CD4-positive, alpha-beta T cell treated with Interleukin-15 for 1 hour (primary cell): ENCODE data around the gene NCKAP5.
"Not testable (repeated sequence)": the region's sequence is repeated elsewhere in the genome, so short reads cannot be mapped to it uniquely, and the experiment has no call there.

Experiments
- DNase-seq: peaks from one replicate; pipeline ENCODE4 v3.0.0-alpha.2; 2020

Gene NCKAP5

DNA sequence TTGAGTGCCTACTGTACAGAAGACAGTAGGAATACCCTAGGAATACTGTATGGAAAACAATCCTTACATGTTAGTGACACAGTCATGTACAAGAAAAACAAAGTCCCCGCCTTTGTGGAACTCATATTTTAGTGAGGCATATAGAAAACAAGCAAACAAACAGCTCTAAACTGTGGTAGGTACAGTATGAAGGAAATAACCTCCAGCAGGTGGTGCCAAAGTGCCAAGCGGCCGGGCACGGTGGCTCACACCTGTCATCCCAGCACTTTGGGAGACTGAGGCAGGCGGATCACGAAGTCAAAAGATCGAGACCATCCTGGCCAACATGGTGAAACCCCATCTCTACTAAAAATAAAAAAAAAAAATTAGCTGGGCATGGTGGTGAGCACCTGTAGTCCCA, 48.6 kb downstream of the NCKAP5 start:
- DNase-seq, result not testable (repeated sequence)

GRCh38 chr2:133518700-133519344, 49.4 kb downstream of the NCKAP5 start:
- DNase-seq, result no peak

DNA sequence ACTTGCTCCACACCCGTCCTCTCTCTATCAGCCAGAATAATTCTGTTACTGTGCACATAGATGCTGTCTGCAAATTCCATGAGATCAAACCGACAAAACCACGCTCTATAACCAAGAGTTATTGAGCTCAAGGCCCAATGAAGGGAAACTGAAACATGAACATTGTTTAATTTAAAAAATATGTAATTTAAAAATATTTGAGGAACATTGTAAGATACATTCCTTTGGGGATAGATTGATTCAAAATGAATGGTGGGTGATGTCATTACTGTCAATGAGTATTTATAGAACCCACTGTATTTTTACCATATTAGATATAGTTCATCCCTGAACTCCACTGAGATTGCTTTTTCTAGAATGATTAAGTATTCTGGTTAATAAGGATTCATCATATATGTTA, 50.4 kb downstream of the NCKAP5 start:
- DNase-seq, result no peak

- no peak for DNase-seq
Observed at GRCh38 chr2:133516405-133517026, 51.7 kb downstream of the NCKAP5 start.

GRCh38 chr2:133515271-133515670, 53.0 kb downstream of the NCKAP5 start:
- no peak for DNase-seq

DNA sequence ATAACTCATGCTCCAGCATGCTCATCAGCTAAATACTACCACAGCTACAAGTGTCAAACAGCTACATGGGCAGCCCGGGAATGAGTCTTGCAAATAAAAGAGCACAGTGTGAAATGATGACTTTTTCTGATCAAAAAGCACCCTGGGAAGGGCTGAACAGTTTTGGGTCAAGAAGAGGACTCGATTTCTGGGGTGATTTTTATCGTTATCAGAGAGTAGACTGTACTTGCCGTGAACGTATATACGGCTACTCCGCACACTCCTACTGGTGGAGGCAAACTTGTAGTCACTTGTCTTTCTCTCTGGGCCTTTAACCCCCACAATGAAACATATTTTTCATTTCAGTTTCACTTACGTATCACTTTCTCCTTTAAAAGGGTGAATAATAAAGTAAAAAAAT, 54.4 kb downstream of the NCKAP5 start:
- DNase-seq, result no peak

DNA sequence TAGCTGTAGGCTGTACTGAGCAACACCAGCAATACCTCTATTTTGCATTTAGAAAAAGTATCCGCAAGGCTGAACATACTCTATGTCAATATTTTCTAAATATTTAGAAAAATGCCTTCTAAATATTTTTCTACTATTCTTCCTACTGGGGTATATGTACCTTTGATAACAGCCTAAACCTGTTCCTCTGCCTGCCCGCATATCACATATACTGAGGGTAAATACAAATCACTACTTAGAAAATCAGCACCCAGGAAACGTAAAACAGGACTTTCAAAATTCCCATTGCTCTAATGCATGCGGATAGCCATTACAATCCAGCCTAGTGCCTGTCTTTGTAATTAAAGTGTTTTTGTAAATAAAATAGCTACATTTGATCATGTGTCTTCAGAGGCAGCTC, 56.1 kb downstream of the NCKAP5 start:
- no peak for DNase-seq

GRCh38 chr2:133511679-133512078, 56.6 kb downstream of the NCKAP5 start:
- DNase-seq, result no peak

DNA sequence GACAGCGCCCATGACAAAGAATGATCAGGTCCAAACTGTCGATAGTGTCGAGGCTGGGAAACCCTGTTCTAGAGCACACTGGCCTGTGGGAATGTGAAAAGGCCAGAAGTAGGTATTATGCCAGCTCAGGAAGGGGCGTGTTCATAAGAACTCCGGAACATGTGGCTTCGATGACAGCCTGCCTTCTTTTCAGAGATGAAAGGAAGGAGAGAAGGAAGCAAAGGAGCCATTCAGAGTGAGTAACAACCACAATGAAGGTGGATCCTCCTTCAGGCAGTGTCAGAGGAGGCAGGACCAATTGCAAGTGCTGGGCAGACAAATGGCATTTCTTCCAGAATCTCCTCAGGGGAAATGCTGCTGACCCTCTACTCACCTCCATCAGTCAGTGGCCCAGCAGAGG, 58.5 kb downstream of the NCKAP5 start:
- DNase-seq, result no peak

- no peak for DNase-seq
Observed at GRCh38 chr2:133508546-133509165, 59.6 kb downstream of the NCKAP5 start.

- DNase-seq, result no peak
Observed at GRCh38 chr2:133506996-133507395, 61.3 kb downstream of the NCKAP5 start.

- DNase-seq, result no peak
Observed at GRCh38 chr2:133504566-133505505, 63.4 kb downstream of the NCKAP5 start.

- no peak for DNase-seq
Observed at GRCh38 chr2:133503927-133504326, 64.3 kb downstream of the NCKAP5 start.

- DNase-seq, result no peak
Observed at GRCh38 chr2:133503323-133503722, 64.9 kb downstream of the NCKAP5 start.

DNA sequence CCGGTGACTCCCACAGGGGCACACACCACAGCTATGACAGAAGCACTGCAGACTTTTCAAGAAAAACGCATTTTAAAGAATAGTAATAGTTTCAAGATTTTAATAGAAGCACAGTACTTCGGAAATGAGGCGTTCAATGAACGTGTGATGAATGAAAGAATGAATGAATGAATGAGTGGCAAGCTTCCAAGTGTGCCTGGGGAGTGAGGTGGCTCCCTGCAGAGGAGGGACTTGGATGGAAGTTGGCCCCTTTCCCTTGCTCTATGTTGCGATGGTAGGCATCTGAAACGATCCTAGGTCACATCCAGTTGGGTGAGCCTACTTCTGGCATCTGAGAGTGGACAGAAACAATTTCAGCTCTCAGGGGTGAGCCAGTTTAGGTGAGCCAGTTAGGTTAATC, 65.6 kb downstream of the NCKAP5 start:
- no peak for DNase-seq

GRCh38 chr2:133500917-133501316, 67.3 kb downstream of the NCKAP5 start:
- DNase-seq, result no peak

DNA sequence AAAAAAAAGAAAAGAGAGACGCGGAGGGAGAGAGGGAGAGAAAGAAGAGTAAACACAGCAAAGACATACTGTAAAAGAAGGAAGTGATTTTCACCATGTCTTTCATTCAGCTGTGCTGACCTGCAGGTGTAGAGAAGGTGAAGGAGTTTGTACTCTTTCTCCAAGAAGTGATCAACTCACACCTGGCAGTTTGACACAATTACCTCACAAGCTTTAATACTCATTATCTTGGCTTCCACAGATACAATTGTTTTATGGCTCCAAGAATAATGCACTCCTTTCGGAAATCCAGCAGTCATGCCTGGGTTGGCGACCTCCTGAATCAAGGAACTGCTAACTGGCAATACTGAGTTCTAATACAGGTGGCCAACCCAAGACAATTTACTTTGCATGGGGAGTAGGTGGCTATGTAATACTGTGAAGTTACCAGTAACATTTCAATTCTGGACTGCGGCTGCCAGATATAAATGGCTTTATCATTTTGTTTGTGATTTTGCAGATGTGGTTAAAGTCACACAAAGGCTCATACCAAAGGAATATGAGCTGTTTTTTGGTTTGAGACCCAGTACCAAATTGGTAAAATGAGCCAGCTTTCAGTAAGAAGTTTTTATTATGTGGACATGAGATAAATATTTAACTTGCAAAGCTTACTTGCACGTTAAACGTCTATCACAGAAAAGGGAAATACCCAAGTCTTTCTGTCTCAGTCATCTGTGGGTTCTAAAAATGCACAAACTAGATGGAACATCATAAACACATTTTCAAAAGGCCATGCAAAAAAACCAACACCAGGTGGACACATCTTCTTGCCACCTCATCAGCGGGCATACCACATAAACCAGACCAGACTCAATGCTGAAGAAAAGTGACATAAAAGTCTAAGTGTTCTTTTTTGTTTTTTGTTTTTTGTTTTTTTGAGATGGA, 69.3 kb downstream of the NCKAP5 start:
- no peak for DNase-seq

DNA sequence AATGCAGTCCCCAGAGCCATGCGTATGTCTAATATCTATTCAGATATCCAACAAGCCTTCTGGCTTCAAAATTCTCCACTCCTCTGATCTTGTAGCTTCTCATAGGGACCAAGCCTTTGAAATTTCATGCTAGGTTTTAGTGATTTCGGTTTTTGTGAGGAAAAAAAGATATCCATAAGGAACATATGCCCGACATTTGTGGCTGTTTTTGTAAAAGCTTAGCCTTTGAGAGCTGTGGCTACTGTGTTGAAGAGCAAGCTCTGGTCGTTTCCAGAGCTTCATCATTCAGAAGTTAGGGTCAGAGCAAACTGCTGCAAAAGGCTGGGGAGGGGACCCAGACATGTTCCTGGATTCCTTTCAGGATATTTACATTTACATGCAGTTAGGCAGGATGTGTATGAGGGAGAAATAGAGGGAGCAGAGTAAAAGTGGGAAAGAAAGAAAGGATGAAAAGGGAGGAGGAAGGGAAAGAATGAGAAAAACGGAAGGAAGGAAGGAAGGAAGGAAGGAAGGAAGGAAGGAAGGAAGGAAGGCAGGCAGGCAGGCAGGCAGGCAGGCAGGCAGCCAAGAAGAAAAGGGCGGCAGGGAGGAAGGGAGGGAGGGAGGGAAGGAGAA, 70.2 kb downstream of the NCKAP5 start:
- no peak for DNase-seq

GRCh38 chr2:133497270-133497893, 70.9 kb downstream of the NCKAP5 start:
- DNase-seq, result no peak

DNA sequence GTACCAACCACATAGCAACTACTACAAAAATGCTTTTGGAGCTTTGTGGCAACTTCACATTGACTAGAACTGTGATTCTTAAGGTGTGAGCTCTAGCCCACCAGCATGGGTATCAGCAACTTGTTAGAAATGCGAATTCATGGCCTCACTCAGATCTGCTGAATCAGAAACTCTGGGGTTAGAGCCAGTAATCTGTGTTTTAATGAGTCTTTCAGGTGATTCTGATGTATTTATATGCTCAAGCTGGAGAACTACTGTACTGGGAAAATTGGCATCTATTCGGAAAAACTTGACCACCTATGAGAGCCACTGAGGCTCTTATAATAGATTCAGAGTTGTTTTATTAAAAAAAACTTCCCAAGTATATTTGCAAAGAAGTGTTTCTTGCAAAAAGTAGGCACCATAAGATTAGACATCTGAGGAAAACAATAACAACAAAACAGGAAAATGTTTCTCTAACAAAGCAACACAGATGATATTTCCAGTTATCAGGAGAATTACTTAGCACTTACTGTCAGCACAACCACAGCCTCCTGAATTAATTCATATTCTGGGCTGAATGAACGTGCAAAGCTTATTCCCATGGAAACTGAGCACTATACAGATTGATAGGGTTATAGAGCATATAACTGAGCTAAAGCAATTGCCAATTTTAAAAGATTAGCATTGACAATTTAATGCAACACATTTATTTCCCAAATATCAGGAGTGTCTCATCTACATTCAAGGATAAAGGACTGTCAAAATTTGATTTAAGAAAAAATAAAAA, 71.6 kb downstream of the NCKAP5 start:
- DNase-seq, result no peak

- DNase-seq, result no peak
Observed at GRCh38 chr2:133495226-133495625, 73.0 kb downstream of the NCKAP5 start.
